ENCODE data around the gene EML6. TPM values are rescaled to one million over a fixed set of nuclear protein-coding genes. Genes with fewer than 3 reads are reported as not detected.

Gene EML6
- total and polyA plus RNA-seq, 2 of the 8 experiments (the other 6 are each of a cell fraction or from before 2014, with no cell fraction given) = 1.2 to 1.6 TPM

DNA sequence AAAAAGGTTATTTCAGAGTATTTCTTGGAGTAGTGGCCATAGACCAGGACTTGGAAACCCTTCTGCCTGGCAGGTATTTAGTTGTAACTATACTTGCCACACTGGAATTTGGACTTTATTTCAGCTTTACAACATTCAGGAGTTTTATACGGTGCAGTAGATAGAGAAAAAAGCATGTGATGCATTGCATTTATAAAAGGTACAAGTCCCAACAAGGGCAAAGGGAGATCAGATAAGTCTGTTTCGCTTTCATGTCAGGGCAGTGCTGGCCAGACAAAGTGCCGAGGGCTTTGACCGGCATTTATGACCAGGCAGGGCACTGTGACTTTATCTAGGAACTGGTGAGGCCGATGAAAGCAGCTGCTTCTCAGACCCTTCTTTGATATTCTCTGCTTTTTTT, 181.4 kb downstream of the EML6 start (continued):
- TF ChIP-seq RBBP5 (IDR thresholded peaks at IDR 0.05; ENCODE audit: borderline replicate concordance, low read depth, low read length) (no peak), ASH2L (IDR thresholded peaks at IDR 0.05; ENCODE audit: low read length) (no peak), BACH1 (IDR thresholded peaks at IDR 0.05; ENCODE audit: low read length) (no peak), SP4 (IDR thresholded peaks at IDR 0.05; ENCODE audit: low read length) (no peak), CEBPB (IDR thresholded peaks at IDR 0.05; ENCODE audit: low read depth, low read length) (no peak)
- TF ChIP-seq, protein P1, sequence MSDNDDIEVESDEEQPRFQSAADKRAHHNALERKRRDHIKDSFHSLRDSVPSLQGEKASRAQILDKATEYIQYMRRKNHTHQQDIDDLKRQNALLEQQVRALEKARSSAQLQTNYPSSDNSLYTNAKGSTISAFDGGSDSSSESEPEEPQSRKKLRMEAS (IDR thresholded peaks at IDR 0.05) = no peak
